ENCODE measurements around the gene STPG3. TPM values are rescaled to one million over a fixed set of nuclear protein-coding genes. Genes with fewer than 3 reads are reported as not detected.

Gene STPG3
- total and polyA plus RNA-seq, 2 of the 13 experiments (the other 11 are each of a cell fraction or from before 2014, with no cell fraction given) = not detected

- no peak for TF ChIP-seq TEAD2 (CRISPR knock-in tag; IDR thresholded peaks at IDR 0.05)
- no peak for TF ChIP-seq DPF2 (CRISPR knock-in tag; IDR thresholded peaks at IDR 0.05; ENCODE audit: borderline replicate concordance, low read depth)
- no peak for TF ChIP-seq ZNF407 (CRISPR knock-in tag; IDR thresholded peaks at IDR 0.05; ENCODE audit: not compliant biosample characterization)
- peak; percentile 49; the same call in 1 of the 2 replicates for TF ChIP-seq POLR2G (IDR thresholded peaks at IDR 0.05; ENCODE audit: low read depth, low read length)
- no peak for TF ChIP-seq E2F5 (CRISPR knock-in tag; conservative IDR thresholded peaks at IDR 0.05)
- no peak for TF ChIP-seq MAFK (conservative IDR thresholded peaks at IDR 0.05 in 1 of 2, IDR thresholded peaks at IDR 0.05 in 1 of 2; ENCODE audit: low read length in 2 of 2)
- TF ChIP-seq ZNF468 (CRISPR knock-in tag; IDR thresholded peaks at IDR 0.05) = no peak
- TF ChIP-seq TIGD3 (CRISPR knock-in tag; IDR thresholded peaks at IDR 0.05; ENCODE audit: borderline replicate concordance) = no peak
- no peak for TF ChIP-seq ZNF740 (CRISPR knock-in tag; IDR thresholded peaks at IDR 0.05)
- TF ChIP-seq THAP11 (CRISPR knock-in tag; IDR thresholded peaks at IDR 0.05) = peak; percentile 48
- TF ChIP-seq LRRFIP1 (CRISPR knock-in tag; conservative IDR thresholded peaks at IDR 0.05) = no peak
- no peak for TF ChIP-seq MAFF (IDR thresholded peaks at IDR 0.05; ENCODE audit: low read depth, low read length)
- TF ChIP-seq HINFP (CRISPR knock-in tag; IDR thresholded peaks at IDR 0.05; ENCODE audit: low read depth) = no peak
Observed at GRCh38 chr9:137241490-137242268, 9.4 kb upstream of the STPG3 start (continued).

Measured in HepG2 (cell line).